ENCODE data around the gene SCMH1.

DNA sequence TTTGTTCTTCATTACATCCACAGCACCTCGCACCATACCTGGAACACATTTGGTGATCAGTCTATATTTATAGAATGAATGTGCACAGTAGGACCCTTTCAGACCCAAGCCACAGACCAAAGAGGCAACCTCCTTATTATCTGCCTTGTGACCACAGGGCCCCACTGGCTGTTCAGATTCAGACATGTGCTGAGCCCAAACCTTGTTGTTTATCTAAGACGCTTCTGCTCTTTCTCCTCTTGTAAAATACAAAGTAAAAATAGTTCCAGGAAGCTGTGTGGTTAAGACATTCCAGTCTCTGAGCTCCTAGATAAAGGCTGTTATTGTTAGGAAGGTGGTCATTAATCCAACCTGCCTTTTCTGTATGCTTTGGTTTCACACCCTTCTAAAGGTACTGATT lies 3.6 kb upstream of the SCMH1 start:
- TF ChIP-seq, protein P1, sequence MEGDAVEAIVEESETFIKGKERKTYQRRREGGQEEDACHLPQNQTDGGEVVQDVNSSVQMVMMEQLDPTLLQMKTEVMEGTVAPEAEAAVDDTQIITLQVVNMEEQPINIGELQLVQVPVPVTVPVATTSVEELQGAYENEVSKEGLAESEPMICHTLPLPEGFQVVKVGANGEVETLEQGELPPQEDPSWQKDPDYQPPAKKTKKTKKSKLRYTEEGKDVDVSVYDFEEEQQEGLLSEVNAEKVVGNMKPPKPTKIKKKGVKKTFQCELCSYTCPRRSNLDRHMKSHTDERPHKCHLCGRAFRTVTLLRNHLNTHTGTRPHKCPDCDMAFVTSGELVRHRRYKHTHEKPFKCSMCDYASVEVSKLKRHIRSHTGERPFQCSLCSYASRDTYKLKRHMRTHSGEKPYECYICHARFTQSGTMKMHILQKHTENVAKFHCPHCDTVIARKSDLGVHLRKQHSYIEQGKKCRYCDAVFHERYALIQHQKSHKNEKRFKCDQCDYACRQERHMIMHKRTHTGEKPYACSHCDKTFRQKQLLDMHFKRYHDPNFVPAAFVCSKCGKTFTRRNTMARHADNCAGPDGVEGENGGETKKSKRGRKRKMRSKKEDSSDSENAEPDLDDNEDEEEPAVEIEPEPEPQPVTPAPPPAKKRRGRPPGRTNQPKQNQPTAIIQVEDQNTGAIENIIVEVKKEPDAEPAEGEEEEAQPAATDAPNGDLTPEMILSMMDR (IDR thresholded peaks at IDR 0.05; ENCODE audit: low read depth, low read length, missing input control), result no peak
- TF ChIP-seq GABPA (IDR thresholded peaks at IDR 0.05 in 1 of 2, conservative IDR thresholded peaks at IDR 0.05 in 1 of 2) (no peak), EGR1 (IDR thresholded peaks at IDR 0.05; ENCODE audit: low read depth in 2 of 2) (no peak), TAF1 (conservative IDR thresholded peaks at IDR 0.05) (no peak), JUND (IDR thresholded peaks at IDR 0.05) (no peak), HNF4G (IDR thresholded peaks at IDR 0.05) (no peak), RAD21 (IDR thresholded peaks at IDR 0.05) (no peak)
- TF ChIP-seq, protein P2, sequence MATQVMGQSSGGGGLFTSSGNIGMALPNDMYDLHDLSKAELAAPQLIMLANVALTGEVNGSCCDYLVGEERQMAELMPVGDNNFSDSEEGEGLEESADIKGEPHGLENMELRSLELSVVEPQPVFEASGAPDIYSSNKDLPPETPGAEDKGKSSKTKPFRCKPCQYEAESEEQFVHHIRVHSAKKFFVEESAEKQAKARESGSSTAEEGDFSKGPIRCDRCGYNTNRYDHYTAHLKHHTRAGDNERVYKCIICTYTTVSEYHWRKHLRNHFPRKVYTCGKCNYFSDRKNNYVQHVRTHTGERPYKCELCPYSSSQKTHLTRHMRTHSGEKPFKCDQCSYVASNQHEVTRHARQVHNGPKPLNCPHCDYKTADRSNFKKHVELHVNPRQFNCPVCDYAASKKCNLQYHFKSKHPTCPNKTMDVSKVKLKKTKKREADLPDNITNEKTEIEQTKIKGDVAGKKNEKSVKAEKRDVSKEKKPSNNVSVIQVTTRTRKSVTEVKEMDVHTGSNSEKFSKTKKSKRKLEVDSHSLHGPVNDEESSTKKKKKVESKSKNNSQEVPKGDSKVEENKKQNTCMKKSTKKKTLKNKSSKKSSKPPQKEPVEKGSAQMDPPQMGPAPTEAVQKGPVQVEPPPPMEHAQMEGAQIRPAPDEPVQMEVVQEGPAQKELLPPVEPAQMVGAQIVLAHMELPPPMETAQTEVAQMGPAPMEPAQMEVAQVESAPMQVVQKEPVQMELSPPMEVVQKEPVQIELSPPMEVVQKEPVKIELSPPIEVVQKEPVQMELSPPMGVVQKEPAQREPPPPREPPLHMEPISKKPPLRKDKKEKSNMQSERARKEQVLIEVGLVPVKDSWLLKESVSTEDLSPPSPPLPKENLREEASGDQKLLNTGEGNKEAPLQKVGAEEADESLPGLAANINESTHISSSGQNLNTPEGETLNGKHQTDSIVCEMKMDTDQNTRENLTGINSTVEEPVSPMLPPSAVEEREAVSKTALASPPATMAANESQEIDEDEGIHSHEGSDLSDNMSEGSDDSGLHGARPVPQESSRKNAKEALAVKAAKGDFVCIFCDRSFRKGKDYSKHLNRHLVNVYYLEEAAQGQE (IDR thresholded peaks at IDR 0.05), result no peak
- TF ChIP-seq, protein P3, sequence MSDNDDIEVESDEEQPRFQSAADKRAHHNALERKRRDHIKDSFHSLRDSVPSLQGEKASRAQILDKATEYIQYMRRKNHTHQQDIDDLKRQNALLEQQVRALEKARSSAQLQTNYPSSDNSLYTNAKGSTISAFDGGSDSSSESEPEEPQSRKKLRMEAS (IDR thresholded peaks at IDR 0.05), result no peak
- TF ChIP-seq, protein P4, sequence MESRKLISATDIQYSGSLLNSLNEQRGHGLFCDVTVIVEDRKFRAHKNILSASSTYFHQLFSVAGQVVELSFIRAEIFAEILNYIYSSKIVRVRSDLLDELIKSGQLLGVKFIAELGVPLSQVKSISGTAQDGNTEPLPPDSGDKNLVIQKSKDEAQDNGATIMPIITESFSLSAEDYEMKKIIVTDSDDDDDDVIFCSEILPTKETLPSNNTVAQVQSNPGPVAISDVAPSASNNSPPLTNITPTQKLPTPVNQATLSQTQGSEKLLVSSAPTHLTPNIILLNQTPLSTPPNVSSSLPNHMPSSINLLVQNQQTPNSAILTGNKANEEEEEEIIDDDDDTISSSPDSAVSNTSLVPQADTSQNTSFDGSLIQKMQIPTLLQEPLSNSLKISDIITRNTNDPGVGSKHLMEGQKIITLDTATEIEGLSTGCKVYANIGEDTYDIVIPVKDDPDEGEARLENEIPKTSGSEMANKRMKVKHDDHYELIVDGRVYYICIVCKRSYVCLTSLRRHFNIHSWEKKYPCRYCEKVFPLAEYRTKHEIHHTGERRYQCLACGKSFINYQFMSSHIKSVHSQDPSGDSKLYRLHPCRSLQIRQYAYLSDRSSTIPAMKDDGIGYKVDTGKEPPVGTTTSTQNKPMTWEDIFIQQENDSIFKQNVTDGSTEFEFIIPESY (IDR thresholded peaks at IDR 0.05), result no peak
